NCI-H1436 (cell line): ENCODE measurements around the gene KRABD2.
"Not testable (repeated sequence)": the region's sequence is repeated elsewhere in the genome, so short reads cannot be mapped to it uniquely, and the experiment has no call there.

Experiments
- DNase-seq: peaks from one replicate; lab custom pipeline; 2025; lab: John Stamatoyannopoulos, UW

Gene KRABD2

DNA sequence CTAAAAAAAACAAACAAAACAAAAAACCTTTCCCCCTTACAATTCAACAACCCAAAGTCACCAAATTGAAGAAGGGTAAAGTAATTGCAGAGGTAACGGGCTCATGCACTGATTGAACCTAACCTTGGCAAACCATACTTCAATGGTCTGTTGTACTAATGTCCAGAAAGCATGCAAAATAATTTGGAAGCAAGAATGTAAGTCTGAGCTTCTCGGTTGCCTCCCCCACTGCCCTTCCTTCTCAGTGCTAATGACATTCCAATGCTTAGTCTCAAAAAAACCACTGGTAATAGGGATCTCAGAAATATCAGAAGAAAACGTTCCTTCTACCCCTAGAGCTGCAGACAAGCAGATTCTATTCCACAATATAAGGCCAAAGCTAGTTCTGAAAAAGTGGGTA, 15.8 kb downstream of the KRABD2 start:
- DNase-seq = no peak

DNA sequence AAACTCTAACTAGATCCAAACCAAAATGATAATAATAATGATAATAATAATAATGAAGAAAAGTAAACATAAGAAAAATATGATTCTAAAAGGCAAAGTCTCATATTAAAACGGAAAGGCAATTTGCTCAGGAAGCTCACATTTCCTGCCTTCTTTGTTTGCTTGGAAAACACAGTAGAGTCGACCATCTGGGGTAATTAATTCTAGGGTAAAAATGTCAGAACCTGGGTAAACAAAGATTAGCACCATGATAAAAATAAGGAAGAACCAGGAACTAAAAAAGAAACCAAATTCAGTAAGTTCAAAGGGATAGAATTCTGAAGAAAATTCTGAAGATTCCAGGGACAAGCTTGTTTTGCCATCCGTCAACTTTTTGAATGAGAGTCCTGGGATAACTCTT, 16.2 kb downstream of the KRABD2 start:
- DNase-seq = no peak

DNA sequence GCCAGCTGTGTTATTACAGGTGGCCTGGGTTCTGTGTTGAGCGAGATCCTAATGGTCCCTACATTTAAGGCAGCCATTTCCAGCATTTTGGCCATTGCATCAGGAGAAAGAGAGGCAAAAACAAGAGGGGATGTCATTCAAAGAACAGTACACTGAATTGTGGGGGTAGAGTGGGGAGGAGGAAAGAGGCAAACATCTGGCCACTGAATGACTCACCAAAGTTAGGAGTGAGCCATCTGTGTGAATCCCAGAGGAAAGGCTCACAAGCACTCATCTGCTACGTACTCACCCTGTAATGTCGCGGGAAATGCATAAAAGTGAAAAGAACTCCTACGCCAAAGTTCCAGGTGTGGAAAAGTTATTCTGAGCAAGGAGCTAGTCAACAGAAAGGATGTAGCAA, 16.7 kb downstream of the KRABD2 start:
- DNase-seq = no peak

DNA sequence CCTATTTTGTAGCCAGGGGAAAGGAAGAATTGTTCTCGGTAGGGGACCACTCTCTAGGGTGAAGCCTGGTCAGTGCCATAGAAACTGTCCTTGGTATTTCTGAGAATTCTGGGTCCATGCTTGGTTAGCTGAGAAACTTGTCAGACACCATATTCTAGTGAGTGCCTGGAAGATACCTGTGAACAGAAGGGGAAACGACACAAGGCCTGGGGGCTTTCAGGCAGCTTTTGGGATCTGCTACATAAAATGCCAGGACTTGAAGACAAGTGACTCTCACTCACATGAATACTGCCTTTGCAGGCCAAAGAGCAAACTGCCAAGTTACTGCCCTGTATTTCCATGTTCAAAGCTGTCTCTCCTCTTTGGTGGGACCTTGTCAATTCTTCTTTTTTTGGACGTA, 18.6 kb downstream of the KRABD2 start:
- DNase-seq = no peak

DNA sequence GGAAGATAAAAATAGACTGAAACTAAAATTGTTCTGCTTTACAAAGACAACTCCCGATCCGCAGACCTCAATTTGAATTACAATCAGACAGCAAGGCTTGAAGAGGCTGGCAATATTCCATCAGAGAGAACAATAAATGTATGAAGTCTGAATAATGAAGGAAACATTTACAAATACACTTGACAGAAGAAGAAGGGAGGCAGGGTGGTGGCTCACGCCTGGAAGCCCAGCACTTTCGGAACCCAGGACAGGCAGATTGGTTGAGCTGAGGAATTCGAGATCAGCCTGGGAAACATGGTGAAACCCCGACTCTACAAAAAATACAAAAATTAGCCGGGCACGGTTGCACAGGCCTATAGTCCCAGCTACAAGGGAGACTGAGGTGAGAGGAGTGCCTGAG, 22.3 kb downstream of the KRABD2 start:
- no peak for DNase-seq

DNA sequence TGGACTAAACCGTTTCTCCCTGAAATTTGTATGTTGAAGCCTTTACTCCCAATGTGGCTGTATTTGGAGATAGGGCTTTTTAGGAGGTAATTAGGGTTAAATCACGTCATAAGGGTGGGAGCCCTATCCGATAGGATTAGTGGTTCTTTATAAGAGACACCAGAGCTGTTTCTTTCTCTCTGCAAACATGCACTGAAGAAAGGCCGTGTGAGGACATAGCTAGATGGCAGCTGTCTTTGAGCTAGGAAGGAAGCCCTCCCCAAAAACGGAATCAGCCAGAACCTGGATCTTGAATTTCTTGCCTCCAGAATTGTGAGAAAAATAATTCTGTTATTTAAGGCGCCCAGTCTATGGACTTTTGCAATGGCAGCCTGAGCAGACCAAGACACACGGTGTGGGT, 22.8 kb downstream of the KRABD2 start:
- DNase-seq = no peak

DNA sequence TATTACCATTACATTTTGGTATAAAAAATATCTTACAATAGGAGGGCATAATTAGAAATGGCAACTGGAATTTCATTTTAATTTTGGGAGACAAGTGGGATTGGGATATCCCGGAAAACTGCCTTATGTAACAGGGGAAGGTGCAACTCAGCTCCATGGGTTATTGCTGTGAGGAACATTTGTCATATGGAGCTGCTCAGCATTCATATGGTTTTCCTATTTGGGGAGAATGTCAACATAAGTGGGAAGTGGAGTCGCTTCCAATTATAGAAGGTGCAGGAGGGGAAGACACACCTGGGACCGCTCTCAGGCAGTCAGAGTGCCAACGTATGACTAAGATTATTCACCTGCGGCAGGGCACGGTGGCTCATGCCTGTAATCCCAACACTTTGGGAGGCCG, 26.2 kb downstream of the KRABD2 start:
- no peak for DNase-seq

DNA sequence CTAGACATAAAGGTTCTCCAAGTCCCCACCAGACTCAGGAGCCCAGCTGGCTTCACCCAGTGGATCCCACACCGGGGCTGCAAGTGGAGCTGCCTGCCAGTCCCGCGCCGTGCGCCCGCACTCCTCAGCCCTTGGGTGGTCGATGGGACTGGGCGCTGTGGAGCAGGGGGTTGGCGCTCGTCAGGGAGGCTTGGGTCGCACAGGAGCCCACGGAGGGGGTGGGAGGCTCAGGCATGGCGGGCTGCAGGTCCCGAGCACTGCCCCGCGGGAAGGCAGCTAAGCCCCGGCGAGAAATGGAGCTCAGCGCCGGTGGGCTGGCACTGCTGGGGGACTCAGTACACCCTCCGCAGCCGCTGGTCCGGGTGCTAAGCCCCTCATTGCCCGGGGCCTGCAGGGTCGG, 29.5 kb downstream of the KRABD2 start:
- not testable (repeated sequence) for DNase-seq

DNA sequence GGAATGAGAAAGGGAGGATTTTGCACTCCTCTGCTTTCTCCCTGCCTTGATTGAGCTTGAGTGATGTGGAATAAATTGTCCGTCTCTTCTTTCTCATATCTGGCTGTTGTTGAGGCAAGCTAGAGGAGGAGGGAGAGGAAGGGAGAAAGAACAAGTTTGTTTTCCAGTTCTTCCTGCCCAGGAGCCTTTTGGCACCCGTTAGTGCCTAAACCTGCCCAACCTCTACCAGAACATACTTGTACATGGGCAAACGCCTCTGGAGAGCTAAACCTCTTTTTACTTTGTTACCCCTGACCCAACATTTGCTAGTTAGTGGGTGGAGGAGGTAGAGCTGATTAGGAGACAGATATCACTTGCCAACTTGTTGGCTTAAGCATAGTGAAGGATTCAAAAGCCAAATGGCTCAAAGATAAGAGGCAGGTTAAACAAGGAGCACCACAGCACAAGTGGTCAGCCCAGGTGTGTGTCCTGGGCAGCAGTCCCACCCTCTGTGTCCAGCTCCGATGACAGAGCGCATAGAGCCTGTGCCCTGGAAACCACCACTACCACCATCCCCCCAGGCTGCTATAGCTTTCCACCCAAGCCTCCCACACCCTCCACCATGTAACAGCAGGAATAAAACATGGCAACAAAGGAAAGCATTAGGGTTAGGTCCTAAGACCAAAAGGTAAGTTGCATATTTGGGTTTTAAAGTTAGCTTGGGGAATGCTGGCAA, 30.4 kb downstream of the KRABD2 start:
- DNase-seq = no peak

DNA sequence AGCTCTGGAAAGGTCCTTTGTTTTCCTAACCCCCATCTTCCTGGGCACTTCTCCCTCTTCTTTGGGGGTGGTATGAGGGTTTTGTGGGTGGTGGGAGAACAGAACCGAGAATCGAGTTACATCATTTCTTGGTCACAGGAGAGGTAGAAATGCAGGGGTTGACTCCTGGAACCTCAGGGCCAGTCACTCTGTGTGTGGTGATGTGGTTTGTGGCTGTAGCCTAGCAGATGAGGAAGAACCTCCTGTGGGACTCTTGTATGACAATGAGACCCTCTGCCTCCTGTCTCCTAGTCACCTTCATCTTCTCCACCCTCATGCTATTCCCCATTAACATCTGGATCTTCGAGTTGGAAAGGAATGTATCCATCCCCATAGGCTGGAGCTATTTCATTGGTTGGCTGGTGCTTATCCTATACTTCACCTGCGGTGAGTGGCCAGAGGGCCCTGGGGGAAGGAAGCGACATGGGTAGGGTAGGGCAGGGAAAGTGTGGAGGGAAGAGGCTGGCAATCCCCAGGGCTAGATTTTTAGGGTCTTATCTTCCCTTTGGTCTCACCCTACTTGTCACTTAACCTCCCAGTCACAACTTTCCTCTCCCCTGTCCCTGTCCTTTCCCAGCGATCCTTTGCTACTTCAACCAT, 31.3 kb downstream of the KRABD2 start:
- DNase-seq = no peak

DNA sequence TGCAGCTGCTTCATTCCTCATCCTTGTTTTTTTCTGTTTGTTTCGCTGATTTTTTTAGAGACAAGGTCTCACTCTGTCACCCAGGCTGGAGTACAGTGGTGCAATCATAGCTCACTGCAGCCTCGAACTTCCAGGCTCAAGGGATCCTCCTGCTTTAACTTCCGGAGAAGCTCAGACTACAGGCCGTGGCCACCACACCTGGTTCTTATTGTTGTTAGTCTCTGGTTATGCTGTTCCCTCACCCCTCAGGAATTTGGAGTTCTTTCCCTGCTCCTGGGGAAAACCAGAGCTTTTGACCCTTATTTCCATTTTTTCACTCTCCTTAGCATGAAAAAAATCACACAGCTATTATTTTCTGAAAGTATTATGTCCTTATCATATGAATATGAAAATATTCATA, 35.0 kb downstream of the KRABD2 start:
- DNase-seq = no peak

DNA sequence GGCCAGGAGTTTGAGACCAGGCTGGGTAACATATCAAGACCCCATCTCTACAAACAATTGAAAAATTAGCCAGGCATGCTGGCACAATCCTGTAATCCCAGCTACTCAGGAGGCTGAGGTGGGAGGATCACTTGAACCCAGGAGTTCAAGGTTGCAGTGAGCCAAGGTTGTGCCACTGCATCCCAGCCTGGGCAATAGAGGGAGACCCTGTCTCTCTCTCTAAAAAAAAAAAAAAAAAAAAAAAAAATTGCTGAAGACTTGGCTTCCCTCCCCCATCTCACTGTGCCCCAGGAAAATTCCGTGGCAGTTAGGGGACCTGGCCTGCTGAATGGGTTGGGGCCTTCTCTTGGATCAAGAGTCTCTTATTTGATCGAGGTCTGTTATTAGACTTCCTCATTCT, 37.0 kb downstream of the KRABD2 start, which contains the start of gene ODF4:
ODF4 (plus strand) TSS at position 301 of the 400 bp plus-strand sequence. CDS start 212 bp downstream, outside the sequence.
- no peak for DNase-seq

DNA sequence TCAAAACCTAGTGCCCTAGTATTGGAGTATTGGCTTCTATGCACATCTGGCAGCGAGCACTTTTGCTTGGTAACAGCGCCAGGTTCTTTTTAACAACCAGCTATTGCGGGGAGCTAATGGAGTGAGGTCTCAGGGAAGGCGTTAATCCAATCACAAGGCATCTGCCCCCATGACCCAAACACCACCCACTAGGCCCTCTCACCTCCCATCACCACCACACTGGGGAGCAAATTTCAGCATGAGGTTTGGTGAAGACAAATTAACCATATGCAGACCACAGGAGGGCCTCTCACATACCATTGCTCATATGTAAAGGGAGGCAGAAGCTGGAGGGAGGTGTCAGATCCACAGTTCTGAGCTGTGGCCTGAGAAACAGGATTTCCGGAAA, 37.8 kb downstream of the KRABD2 start:
- no peak for DNase-seq

DNA sequence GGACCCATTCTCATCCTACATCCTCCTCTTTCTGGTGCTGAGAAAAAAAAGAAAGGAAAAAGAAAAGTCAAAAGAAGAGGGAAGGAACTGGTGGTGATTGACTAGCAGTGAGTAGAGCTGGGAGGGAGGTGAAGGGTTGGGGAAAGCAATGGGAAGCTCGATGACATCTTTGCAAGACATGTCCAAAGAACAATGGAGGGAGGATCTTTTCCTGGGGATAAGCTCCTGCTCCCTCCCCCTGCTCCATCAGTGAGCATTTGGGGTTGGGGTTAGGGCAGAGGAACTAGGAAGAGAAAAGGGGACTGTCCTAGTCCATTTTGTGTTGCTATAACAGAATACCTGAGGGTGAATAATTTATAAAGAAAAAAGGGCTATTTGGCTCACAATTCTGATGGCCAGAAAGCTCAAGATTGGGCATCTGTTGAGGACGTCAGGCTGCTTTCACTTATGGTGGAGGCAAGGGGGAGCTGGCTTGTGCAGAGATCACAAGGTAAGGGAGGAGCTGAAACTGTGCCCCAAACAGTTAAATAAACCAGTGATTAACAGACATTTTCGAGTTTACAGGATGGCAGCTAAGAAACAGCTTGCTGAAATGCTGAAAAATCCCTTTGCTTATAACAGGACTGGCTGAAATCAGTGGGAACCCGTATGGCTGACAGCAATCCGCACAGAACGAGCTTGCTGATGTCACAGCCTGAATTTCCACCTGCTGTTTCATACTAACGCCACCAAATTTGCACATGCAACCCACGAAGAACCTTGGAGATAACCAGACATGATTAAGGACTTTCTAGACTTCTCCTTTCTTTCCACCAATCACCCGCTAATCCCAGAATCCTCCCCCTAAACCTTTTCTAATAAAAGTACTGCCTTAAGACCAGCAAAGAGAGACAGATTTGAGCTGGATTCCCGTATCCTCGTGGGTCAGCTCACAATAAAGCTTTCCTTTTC, 38.4 kb downstream of the KRABD2 start:
- DNase-seq = no peak

DNA sequence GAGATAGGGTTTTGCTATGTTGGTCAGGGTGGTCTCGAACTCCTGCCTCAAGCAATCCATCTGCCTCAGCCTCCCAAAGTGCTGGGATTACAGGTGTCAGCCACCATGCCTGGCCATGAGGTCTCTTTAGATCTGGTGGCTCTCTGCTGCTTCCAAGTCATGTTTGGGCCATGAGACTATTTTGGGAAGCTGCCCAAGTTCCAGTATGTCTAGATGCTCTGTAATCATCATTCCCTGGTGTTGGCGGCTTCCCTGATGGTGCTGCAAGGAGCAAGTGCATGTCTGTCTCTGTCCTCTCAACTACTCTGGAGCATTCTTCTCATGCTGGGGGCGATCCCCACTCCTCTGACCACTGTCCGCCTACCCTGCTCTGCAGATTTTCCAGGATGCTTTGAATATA, 43.2 kb downstream of the KRABD2 start:
- DNase-seq = no peak

DNA sequence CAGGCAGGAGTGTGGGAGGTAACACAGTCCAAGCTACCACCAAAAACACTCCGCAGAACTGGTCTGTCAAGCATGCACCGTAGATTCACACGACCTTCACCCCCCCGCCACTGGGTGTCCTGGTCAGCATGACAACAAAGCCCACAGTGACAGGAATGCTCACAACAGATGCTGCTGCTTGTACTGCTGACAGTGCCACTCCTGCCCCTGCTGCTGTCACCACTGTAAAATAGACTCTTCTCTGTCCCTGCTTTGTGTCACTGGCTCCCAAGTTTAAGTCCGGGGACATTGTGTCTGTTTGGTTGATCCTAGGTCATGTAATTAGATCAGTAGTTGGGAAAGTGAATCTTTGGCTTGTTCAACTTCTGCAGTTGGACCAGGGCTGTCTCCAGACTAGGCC, 43.8 kb downstream of the KRABD2 start:
- DNase-seq = no peak

DNA sequence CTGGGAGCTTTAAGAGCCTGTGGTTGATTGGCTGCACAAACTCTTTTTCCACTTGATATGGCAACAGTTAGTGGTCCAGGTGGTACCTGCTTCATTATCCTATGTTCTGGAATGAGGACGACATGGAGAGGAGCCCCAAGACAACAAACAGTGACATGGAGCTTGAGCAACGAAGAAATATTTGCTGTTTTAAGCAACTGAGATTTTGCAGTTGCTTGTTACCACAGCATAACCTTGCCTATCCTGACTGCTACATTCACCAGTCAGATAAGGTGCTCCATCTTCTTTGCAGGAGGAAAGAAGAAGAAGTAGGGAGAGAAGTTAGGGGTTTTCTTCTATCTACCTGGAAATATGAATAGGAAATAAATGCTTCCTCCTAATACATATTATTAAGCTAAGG, 44.4 kb downstream of the KRABD2 start:
- DNase-seq = no peak

DNA sequence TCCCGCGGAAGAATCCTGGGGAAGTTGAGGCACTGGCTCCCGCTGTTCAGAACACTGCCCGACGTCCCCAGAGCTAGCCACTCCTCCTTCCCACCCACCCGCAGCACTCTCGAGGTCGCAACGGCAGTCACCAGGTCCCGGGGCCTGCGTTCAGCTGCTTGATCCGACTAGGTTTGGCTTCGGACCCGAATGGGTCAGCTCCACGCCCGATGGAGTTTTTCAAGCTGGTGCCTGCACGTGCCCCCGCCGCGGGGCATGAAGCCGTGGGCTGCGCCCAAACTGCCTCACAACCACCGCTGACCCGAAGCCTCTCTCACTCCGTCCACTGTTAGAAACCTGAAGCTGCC, 49.2 kb downstream of the KRABD2 start:
- DNase-seq = no peak
